ENCODE measurements around the gene CYBC1.

Gene CYBC1

DNA sequence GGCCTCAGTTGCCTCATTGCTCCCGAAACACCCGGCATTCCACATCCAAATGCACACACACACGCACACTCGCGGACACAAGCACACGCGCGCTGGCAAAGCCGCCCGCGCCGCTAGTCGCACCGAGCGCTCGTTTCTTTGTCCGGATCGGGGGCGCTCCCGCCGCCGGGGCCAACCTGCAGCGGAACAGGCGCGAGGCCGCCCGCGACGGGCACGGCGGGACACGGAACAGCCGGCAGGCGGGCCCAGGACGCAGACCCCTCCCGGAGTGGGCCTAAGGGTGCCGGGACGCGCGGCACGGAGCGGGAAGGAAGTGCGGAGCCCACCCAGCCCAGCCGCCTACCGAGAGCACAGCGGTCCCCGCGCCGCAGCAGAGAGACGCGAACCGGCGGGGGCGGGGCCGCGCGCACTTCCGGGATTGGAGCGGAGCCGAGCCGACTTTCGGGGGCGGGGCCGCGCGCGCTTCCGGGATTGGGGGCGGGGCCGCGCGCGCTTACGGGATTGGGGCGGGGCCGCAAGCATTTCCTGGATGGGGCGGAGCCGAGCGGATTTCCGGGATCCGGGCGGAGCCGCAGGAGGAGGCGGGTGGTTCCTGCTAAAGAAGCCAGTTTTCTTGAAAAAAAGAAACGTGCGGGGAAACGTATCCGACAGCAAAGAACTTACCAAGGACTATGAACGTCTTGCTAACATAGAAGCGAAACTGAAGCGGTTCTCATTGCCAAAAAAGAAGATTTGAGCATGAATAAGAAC lies at the start of gene CYBC1:
CYBC1 (minus strand) TSS at position 396 of the 750 bp plus-strand sequence. CDS start 1,498 bp downstream, outside the sequence.
- DNase-seq, result peak; percentile 92

DNA sequence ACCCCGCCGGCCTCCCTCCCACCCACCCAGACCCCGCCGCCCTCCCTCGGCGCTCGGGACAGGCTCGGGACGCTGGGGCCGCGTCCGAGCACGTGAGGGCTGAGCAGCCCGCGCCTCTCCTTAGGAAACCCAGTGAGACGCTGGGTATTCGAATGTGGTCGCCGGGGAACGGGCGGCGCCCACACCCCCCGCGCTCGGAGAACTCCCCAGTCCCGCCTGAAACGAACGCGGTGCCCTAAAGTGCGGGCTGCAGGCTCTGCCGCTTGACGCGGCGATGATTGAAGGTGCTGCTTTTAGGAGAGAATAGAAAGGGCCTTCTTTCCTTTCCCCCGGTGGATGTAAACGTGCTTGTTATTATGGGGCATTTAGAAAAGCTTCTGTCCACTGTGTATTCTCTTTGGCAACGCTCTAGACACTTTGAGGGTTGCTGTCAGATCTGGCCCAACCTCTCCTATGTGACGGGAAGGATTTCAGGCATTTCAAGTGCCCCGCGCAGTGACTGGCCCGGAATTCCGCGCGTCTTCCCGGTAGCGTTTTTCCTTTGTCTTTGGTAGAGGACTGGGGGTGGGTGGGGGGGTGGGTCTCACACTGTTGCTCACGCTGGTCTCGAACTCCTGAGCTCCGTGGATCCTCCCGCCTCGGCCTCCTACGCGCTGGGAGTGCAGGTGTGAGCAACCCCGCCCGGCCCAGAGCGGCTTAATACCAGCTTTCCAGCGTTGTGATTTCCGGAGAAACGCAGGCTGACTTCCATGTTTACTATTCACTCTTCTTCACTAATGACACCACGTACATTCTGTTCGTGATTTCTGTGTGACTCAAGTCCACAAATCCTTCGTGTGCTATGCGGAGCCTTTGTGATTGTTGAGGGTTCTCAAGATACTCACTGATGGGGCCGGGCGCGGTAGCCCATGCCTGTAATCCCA lies 47.2 kb upstream of the CYBC1 start:
- peak; percentile 71 for DNase-seq

DNA sequence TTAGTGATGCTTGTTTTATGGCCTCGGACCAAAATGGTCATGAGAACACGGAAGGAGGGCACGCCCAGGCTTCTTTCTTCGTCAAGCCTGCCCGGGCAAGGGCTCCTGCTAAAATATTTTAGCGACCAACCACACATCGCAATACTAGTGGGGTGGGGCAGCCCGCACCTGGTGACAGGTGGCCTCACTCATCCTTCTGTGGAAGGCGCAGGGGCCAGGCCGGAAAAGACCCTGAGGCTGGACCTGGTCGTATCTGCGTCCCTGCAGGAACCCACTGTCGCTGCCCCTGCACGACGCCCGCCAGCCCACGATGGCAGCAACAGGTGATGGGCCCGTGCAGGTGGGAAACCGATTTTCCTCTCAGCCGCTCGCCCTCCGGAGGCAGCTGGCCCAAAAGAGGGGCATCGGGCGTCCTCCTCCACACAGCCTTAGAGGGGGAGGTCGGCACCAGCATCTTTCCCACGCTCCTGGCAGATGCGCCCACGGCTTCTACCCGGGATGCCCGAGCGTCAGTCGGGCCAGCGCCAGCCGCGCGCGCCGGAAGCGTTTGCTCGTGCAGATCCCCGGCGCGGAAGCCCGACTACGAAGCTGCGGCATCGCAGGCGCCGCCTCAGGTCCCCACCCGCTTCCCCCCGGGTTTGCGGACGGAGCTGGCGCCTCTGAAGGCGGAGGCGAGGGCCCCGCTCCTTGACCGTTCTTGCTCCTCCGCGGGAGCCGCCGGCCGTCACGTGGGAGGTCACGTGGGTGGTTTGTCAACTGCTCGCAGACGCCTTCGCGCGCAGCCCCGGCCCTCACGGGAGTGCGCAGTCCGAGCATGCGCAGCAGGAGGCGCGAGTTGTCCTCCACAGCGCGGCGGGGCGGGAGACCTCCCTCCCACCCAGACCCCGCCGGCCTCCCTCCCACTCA lies 46.2 kb upstream of the CYBC1 start:
- DNase-seq, result peak; percentile 91

DNA sequence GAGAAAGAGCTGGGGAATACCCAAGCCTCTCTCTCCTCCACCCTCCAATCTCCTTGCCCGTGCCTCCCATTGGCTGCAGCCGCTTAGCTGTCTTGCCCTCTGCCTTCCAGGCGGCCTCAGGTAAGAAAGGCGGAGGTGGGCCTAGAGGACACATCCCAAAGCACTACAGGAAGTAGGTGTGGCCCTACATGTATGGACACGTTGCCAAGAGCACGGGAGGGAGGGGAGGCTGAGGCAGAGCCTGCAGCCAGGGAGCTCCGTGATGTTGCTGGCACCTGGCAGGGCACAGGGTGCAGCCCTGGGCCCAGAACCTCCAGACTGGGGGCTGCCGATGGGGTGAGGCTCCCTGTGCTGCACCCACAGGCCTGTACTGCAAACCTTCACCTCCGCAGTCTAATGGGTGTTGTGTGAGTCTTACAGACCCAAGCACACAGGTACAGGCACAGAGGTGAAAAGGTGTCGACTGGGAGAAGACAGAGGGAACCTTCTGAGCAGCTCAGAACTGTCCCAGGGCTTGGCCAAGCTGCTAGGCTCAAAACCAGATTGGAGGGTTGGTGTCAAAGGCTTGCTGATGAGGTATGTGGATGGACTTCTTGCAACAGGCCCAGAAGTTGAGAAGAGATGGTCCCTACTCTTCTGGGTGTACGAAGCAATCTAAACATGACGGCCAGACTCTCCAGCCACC lies 45.4 kb upstream of the CYBC1 start:
- DNase-seq, result no peak

DNA sequence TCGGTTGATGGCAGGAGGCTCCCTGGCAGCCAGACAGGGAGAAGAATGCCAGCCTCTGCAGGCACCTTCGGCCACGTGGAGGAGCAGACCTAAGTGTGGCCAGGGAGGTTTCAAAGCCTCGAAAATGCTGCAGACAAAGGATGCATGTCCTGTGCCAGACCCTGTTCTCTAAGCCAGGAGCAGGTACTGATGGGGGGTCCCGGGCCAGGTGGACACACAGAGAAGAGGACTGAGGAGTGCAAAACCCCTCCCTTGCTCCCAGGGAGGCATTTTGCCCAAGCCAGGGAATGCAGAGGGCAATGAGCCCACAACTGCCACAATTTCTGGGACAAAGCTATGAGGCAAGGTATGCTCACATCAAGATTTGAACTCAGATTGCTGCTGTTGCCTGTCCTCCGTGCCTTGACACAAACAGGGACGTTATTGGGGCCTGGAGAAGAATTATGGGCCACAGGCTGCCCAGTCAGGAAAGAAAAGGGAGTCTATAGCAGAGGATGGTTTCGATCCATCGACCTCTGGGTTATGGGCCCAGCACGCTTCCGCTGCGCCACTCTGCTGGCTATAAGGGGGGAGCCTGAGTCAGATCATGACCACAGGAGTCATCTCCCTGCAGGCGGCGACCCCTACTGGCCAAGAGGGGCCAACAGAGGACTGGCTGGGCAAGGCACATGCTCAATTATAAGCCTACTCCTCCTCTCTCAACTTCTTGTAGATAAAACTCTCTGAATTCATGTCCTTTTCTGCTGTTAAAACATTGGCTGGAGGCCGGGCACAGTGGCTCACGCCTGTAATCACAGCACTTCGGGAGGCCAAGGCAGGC lies 43.9 kb upstream of the CYBC1 start:
- peak; percentile 86 for DNase-seq

DNA sequence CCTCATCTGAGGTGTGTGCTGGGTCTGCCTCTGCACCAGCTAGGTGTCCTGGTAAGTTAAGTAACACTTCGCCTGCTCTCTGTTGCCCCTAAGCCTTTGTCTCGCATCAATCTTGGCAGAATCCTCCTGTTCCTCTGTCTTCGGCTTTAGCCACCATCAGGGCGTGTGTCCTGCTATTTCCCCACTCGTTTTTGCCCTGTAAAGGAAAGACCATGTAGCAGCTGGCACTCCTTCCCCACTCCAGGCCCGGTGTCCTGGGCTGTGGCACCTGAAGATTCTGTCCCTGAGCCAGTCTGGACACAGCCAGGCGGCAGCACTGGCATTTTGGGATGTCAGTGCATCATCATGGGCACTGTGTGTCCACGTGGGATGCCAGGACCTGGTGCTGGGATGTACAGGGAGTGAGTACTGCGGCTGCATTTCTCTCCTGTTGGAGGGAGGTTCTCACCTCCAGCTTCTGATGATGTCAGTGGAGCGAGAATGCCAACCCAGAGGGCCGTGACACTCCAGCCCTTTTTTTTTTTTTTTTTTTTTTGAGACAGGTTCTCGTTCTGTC lies 42.8 kb upstream of the CYBC1 start:
- no peak for DNase-seq

DNA sequence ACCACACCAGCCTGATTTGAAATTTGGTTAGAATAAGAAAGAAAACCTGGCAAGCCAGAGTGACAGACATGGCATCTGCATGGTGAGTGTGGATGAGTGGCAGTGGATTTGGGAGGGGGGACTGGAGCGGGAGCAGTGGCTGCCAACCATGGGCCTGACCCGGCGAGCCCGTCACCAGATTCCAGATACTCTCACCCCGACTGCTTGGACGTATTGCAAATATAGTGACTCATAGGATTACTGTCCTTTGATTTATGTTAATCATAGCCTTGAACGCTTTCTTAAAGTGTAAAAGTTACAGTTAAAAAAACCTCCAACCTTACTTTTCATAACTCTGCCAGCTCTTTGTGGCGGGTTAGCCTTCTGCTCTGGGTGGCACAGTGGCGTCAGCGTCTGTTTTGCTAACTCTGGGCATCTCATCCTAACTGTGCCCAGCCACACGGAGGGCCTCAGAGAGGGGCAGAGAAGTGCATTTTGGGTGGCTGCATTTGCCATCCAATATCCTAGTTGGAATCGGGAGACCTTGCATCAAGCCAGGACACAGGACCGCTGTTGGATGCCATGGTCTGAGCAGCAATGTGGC lies 42.2 kb upstream of the CYBC1 start:
- DNase-seq, result no peak

DNA sequence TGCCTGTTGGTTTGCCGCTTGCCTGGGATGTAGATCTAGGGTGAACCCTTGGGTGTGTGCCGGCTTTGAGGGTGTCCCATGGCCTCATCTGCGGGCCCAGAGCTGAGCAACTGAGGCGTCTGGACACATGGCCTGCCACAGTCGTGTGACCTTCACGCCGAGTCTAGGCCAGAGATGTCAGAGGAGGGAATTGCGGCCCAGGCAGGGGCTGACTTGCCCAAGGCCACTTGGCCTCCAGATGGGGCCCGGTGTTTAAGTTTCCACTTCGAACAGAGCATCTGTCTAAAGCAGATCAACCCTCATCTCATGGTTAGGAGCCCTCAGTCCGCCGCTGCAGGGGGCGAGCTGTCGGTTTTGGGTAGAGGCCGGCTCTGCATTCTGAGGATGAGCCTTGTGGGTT lies 41.0 kb upstream of the CYBC1 start:
- no peak for DNase-seq

DNA sequence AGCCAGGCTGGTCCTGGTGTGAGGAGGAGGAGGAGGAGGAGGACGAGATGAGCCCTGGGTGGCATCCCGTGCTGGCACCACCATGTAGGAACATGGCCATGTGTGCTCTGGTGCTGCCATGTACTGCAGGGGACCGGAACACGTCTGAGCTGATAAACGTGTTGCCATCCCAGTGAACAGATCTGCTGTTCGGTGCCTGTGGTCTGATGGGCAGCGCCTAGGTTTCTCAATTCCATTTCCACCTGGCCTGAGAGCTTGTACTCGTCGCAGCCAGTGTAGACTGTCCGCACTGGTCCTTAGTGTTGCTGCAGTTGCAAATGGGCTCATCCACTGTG lies 40.6 kb upstream of the CYBC1 start:
- no peak for DNase-seq

DNA sequence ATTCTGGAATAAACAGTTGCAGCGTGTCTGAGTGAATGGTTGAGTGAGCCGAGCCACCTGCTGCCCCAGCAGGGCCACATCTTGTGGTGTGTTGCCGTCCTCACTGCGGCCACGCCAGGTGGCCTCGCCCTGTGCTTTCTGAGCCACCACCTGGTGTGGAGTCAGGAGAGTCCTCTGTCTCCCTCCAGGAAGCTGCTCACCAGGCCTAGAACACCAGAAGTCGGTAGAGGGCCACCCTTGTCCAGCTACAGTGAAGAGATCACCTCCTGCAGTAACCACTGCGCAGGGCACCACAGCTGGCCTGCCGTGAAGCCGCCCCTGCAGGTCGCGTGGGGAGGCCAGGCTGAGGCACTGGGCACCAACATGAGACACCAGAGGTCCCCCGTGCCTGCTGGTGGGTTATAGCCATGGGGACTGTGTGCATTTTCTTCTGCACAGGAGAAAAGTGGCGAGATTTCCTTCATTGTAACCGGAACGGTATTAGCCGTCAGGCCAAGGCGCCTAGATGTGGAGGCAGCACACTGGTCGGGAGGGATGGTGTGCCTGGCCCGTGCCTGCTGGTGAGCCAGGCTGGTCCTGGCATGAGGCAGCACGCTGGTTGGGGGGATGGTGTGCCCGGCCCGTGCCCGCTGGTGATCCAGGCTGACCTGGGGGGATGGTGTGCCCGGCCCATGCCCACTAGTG lies 40.1 kb upstream of the CYBC1 start:
- no peak for DNase-seq

DNA sequence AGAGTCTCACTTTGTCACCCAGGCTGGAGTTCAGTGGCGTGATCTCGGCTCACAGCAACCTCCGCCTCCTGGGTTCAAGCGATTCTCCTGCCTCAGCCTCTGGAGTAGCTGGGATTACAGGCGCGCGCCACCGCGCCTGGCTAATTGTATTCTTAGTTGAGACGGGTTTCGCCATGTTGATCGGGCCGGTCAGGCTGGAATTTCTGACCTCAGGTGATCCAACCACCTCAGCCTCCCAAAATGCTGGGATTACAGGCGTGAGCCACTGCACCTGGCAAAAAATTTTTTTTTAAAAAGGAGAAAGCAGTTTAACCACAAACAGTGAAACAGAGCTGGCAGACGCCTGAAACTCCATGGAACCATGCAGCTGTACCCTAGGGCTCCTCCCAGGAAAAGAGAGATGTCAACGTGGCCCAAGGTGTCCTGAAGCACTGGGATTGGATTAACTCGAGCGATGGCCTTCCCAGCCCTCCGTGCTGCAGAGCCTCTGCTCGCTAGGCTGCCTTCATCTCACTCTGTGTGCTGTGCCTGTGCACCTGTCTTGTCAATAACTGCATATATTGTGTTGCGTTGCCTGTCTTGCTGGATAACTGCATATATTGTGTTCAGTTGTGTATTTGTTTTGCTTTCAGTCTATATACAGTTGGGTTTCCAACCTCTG lies 39.4 kb upstream of the CYBC1 start:
- no peak for DNase-seq

DNA sequence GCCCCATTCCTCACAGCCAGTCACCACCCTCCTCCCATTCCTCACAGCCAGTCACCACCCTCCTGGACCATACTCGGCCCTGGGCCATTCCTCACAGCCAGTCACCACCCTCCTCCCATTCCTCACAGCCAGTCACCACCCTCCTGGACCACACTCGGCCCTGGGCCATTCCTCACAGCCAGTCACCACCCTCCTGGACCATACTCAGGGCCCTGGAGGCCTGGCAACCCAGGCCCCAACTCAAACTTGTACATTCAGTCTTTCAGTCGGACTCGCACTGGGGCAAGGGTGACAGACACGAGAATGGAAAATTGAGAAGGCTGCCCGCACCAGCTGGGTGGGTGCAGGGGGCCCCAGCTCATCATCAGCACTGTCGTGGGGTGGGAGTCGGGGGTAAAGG lies 38.6 kb upstream of the CYBC1 start:
- no peak for DNase-seq

DNA sequence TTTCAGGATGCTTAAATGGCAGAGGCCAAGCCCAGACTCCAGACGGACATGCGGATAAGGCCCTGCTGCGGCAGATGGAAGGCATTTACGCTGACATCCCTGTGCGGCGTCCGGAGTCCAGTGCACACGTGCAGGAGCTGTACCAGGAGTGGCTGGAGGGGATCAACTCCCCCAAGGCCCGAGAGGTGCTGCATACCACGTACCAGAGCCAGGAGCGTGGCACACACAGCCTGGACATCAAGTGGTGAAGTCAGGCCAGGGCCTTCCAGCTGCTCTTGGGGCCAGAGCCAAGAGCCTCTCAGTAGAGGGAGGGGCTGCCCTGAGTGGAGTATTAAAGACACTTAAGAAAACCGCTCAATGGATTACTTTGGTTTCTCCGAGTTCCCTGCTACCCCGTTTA lies 37.4 kb upstream of the CYBC1 start:
- DNase-seq, result no peak

DNA sequence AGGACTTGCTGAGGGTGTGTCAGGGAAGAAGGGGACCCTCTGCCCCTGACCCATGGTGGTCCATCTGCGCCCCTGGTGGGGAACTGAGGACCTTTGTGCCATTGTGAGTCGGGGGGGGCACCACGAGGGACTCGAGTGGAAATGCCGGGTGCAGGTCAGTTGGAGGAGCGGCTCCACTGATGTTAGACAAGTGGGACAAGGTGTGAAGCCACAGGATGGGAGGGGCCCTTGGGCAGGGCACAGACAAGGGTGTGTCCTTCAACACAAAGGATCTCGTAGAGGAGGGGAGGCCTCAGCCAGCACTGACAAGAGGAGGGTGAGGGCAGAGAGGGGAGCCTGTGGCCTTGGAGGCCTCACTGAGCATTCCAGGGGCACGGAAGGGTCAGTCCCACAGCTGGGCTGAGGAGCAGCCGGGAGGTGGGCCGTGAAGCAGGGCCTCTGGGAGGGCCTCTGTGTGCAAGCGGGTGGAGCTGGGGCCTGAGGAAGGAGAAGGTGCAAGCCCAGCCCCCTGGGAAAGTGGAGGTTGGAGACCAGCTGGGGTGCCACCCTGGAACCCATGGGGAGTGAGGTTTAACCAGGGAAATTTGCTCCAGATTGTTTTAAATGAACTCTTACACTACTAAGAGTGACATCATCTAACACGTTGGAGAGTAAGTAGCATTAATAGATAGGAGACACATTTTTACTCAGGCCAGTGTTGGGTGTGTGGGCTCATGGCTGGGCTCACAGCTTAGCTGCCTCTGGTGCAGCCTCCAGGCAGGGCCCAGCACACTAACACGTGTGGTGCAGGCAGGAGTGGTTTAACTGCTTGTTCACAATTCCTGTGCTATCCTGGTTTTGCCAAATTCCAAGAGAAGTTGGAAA lies 35.9 kb upstream of the CYBC1 start:
- DNase-seq, result no peak

DNA sequence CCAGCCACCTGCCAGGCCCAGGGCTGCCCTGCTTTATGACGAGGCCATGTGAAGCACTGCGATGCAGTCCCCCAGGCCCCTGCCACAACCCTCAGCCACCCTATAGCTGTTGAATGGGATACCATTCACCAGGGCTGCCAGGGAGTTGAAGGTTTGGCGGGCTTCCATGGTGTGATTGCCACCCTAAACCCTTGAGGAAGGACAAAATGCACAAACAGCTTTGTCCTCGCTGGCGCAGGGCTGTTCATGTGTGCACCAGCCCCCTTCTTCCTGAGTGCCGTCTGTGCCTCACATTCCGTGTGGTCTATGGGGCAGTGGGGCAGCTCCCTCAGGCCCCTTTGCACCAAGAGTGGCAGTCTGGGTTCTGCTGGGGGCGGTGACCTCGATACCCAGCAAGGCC lies 33.3 kb upstream of the CYBC1 start:
- no peak for DNase-seq

DNA sequence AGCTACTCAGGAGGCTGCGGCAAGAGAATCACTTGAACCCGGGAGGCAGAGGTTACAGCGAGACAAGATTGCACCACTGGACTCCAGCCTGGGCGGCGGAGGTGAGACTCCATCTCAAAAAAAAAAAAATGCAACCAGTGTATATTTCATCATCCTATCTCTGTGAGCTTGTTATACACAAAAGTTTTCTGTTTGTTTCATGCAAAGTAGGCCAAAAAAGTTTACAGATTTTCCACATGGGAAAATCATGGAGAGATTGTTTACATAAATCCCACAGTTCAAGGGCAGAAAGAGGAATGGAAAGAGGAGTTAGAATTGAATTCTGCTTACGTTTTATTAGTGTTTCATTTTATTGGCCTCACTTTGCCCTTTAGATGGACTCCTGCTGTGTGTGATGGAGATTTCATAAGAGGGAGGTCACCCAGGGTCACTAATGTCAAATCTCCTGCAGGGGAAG lies 32.7 kb upstream of the CYBC1 start:
- no peak for DNase-seq

DNA sequence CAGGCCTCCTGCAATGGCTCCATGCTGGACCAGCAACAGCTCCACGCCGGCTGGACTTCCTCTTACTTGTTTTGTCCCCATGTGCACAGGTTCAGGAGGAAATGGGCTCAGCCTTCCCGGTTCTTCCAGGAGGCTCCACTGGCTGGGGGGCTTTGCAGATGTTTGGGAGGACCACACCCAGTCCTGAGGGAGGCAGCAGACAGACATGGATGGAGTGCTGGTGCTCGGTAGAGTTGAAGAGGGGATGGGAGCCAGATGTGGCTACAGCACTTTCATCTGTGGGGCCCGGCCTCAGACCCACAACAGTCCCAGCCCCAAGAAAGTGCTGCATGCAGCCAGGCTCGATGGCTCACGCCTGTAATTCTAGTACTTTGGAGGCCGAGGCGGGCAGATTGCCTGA lies 29.8 kb upstream of the CYBC1 start:
- DNase-seq, result no peak

DNA sequence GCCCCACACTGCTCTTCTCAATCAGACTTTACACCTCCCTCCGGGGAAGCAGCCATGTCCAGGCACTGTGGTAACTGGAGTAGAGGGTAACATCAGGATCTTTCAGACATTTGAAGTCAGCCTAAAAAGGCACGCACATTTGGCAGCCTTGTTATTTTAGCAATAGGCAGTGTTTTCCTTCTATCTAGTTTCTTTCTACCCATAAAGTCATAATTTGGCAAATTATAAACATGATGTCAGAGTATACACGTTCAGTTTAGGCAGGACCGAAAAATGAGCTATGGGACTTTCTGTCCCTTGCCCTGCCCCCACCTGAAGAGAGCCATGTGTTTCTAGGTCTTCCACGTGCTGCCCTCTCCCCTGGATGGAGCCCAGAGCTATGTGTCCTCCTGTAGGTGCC lies 29.1 kb upstream of the CYBC1 start:
- DNase-seq, result no peak

DNA sequence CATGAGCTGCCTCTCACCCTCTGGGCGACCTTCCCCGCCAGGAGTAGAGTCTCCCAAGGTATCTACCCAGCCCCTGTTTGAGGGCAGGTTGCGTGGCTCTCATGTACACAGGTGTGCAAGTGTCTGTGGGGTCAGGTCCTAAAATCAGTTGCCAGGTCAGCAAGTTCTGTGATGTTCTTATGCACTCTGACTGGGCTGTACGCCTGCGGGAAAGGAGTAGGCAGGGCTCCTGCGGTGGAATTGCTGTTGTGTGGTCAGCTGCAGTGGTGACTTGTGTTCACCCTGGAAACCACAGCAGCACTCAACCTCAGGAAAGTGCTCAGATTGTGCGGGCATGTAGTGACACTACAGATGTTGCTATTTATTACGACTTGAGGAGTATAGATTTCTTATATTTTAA lies 27.4 kb upstream of the CYBC1 start:
- no peak for DNase-seq

All from NCI-H2227 treated with DMSO at 0.1 percent for 48 hours (cell line).